GM19372 (cell line): ENCODE results near the gene CDADC1.
"Not testable (repeated sequence)": the region's sequence is repeated elsewhere in the genome, so short reads cannot be mapped to it uniquely, and the experiment has no call there.

Experiments
- ATAC-seq: cut with Tn5 transposase; IDR thresholded peaks from one replicate; pipeline ENCODE4 v1.9.1; 2021; ENCODE audit warnings: mild to moderate bottlenecking, low read depth, moderate library complexity; ENCODE audit not compliant: unreplicated experiment

The CDADC1 gene

DNA sequence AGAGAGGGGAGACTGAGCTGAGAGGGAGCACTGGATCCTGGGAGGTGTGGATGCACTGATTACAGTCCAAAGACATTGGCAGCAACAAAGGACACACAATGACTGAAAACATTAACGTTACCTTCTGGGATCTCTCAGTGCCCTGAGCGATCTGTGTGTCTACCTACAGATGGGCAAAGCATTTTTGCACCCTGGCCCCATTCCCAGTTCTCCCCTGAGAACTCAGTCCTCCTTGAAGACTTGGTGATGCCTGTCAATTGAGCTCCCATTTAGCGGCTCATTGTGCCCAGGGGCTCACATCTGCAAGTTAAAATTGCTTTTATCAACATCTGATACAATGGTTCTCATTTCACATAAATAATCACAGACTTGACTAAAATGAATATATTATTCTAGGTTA lies 62.5 kb downstream of the CDADC1 start:
- ATAC-seq = no peak

DNA sequence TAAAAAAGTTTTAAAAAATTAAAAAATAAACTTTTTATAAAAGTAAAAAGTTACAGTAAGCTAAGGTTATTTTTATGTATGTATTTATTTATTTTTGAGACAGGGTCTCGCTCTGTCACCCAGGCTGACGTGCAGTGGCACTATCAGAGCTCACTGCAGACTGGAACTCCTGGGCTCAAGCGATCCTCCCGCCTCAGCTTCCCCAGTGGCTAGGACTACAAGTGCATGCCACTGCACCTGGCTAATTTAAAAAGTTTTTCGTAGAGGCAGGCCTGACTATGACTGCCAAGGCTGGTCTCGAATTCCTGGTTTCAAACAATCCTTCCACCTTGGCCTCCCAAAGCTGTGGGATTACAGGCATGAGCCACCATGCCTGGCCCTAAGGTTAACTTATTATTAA lies 64.1 kb downstream of the CDADC1 start:
- ATAC-seq = no peak

DNA sequence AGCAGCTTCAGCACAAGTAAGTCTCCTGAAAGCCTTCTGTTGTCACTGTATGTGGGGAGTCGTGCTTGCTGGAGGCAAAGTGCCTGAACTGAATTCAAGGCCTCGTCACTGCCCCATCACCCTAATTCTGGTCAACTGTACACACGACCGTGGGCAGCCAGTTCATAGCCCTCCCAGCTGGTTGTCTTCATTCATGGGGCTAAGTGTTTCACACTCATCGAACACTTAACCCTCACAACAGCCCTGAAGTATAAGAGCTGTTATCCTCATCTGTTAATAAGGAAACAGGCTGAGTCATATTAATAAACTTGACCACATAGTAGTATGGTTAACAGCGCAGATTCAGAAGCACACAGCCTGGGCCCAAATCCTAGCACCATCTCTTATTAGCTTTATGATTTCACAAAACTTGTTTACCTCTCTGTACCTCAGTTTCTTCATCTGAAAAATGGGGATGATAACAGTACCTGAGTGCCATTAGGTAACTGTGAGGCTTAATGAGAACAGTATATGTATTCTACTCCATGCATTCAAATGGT lies 66.7 kb downstream of the CDADC1 start:
- no peak for ATAC-seq

DNA sequence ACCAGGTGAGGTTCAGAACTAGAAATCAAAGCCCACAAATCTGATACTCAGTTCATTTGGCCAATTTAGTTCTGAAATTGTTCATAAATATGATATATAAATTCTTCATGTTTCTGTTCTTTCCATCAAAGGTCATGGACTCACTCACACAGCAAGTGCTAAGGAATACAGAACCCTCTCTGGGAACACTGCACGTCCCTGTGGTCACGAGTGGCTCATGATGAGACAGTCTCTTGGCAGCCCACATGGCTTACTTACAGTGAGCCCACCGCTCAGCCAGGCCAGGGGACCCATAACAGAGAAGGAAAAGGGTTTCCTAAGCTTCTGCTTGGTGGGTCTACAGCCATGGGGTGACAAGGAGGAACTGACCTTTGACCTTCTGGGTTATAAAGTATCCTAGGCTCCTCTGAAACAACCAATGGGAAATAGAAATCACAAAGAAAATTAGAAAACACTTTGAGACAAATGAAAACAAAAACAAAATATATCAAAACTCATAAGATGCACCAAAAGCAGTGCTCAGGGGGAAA lies 67.4 kb downstream of the CDADC1 start:
- no peak for ATAC-seq

DNA sequence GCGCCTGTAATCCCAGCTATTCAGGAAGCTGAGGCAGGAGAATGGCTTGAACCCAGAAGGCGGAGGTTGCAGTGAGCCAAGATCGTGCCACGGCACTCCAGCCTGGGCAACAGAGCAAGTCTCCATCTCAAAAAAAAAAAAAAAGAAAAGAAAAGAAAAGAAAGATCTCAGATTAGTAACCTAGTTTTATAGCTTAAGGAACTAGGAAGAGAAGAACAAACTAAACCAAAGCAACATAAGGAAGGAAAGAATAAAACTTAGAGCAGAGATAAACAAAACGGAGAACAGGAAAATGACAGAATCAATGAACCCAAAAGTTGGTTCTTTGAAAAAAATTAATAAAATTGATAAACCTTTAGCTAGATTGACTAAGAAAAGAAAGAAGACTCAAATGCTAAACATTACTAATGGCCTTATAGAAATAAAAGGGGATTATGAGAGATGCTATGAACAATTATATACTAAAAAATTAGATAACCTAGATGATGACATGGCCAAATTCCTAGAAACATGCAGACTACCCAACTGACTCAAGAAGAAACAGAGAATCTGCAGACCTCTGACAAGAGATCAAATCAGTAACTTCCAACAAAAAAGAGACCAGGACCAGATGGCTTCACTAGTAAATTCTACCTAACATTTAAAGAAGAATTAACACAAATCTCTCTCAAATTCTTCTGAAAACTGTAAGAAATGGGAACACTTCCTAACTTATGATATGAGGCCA lies 68.2 kb downstream of the CDADC1 start:
- ATAC-seq = no peak

DNA sequence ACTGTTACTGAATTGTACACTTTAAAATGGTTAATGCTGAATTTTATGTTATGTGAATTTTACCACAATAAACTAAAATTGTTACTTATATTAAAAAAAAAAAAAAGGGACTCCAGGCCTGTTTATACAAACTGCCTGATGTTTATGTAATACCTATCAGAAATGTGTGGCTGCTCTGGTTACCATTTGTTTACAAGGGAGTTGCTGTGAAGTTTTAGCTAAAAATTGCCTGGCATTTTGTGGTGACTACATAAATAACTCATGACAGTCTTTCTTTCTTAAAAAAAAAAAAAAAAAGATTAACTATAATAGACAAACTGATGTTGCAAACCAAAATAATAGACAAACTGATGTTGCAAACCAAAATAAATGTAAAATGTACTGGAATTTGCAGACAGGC lies 71.8 kb downstream of the CDADC1 start:
- ATAC-seq = no peak

DNA sequence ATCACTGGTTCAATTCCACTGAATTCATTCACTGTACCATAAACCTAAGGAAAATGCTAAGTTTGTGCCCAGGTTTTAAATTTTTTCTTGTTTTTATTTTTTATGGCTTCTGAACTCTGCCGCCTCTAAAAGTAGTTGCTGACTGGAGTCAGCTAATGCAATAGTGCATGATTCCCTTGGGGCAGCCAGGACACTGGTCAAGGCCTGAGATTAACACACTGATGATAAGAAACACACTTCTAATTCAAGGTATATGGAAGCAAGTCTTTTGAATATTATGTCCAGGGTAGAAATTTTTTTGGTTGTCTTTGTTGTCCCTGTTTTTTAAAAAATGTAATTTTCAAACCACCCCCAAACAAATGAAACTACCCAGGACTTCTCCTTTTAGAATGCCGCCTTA lies 72.2 kb downstream of the CDADC1 start:
- no peak for ATAC-seq

DNA sequence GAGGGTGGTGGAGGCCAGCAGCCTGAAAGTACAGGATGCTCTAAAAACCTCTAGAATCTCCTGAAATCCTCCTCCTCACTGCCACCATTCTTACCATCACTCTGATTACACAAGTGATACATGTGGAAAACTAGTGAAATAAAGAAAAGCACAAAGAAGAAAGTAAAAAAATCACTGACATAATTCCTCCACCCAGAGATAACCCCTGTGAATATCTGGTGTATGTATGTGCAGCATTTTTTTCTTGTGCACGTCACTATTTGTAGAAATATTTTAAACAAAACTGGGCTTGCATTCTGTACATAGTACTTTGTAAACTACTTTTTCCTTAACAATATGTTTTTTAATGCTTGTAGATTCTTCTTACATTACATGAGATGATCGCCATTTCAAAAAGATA lies 73.2 kb downstream of the CDADC1 start:
- no peak for ATAC-seq

DNA sequence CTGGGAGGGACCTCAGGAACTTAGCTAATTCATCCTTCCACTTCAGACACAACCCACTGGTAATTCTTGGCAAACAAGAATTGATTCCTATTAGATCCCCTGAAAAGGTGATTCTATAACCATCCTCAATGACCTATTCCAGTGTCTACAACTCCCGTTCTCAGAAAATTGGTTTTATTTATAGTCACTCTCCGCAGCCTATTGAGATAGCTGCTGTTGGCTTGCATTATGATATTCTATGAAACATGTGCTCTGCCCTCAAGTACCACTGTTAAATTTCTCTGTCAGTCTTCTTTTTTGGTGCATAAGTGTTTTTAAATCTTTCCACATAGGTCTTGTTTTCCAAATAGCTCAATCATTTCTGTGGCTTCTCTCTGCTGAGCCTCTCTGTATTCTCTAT lies 75.0 kb downstream of the CDADC1 start:
- ATAC-seq = no peak

DNA sequence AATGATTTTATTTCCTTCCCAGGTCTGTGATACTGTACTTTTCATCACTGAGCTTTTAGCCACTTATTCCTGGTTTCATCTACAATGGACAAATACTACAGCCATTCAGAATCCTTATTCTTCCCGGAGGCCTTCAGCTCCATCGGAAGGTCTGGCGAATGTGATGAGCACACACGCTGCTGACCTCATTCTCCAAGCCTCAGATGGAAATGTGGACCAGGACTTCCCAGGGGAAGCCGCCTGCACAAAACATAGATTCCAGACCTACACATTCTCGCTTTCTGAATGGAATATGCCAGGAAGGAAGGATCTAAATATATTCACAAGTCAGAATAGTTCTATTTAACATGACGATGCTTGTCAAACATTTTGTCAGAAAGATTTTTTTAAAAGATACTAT lies 75.6 kb downstream of the CDADC1 start:
- ATAC-seq = no peak

DNA sequence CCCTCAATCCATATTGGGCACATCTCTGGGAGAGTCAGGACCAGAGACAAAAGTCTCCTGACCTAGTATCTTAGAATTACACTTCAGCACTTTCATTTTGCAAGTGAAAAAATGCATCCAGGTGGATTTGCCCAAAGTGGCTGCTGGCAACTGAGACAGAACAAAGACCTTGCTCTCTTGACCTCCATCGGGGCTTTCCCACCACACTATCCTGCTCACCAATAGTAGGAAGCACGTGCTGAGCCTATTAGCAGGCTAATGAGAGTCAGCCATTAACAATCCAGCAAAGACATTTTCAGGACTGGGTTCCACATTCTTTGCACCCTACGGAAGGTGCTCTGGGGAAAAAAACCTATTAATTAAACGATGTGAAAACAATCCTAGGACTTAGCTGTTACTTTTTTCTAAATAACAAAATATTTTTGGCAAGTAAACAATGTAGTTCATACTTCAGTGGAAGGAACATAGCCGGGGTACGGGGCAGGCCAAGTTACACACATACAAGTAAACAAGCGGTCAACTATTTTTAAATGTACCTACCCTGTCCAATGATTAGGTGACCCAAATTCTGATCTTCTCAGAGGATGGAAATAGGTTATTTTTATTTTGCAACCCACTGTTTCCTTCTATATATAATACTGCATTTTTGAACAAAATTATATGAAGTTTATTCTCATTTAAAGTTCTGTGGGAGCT lies 78.6 kb downstream of the CDADC1 start:
- no peak for ATAC-seq

DNA sequence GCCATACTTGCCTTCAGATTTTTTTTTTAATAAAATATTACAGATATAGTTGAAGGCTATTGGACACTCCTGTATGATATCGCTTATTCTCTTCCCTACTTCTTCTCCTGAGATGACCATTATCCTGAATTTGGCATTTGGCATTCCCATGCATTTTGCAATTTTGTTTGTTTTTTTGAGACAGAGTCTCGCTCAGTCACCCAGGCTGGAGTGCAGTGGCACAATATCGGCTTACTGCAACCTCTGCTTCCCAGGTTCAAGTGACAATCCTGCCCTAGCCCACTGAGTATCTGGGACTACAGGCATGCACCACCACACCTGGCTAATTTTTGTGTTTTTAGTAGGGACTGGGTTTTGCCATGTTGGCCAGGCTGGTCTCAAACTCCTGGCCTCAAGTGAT lies 79.4 kb downstream of the CDADC1 start:
- ATAC-seq = not testable (repeated sequence)

DNA sequence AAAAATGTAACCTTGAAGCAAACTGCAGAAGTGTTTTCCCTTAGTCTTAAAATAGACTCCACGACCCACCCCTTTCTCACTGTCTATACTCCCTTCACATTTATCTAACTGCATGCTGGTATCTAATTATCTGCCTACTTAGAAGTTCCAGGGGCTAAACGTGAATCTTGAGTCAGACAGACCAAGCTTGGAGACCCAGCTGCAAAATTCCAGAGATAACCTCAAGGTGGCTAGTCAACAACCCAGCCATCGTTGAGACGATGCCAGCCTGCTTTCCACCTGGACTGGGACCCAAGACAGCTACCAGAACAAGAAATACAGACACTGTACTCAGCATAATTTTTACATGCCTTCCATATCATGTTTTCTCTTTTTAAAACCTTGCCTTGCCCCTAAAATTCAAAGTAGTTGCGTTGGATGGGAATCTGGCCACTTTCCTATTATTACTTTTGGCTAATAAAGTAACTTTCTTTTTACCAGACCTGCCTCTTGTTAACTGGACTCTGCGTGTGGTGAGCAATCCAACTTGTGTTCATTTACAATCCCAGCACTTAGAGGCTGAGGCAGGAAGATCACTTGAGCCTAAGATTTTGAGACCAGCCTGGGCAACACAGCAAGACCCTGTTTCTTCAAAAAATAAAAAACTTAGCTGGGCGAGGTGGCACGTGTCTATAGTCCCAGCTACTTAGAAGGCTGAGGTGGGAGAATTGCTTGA lies 82.3 kb downstream of the CDADC1 start:
- no peak for ATAC-seq

DNA sequence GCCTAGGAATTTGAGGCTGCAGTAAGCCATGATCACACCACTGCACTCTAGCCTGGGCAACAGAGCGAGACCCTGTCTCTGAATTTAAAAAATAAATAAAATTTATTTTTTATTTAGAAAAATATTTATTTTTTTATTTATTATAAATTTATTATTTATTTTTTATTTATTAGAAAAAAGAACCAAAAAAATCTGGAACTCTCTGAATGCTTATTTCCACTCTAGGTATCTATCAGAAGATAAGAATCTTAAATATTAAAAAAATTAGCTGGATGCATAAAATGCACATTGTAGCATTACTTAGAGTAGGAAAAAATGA lies 82.8 kb downstream of the CDADC1 start:
- no peak for ATAC-seq

DNA sequence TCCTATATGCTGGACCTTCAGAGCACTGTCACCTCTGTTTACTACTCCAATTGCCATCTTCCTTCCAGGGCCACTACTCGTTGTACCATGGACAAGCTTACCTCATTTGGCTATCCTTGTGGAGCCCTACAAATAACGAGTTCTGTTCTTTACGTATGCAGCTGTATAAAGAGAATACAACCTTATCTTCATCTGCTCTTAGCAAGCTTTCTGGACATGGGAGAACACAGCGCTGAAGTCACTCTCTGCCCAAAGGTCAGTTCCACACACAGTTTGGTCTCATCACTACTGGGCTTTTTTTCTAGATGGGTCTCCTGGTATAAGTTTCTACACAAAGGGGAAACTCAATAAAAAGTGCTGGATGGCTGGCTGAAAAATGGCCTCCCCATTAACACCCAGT lies 88.9 kb downstream of the CDADC1 start:
- ATAC-seq = no peak

DNA sequence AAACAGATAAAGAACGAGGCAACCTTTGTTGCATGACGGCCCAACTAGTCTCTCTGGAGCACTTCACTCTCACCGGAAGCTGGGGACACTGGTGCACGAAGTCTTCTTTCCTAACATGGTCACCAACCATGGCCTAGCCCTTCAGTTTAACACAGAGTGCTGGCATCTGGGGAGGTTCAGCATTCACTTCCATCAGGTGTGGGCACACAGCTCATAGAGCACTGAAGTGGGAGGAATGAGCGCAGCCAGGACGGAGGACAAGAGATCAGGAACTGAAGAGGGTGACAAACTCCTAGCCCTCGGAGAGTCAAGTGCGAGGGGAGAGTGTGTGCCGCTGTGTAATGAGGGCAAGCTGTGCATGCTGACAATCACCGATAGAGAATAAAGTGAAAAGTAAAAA lies 92.4 kb downstream of the CDADC1 start:
- no peak for ATAC-seq

DNA sequence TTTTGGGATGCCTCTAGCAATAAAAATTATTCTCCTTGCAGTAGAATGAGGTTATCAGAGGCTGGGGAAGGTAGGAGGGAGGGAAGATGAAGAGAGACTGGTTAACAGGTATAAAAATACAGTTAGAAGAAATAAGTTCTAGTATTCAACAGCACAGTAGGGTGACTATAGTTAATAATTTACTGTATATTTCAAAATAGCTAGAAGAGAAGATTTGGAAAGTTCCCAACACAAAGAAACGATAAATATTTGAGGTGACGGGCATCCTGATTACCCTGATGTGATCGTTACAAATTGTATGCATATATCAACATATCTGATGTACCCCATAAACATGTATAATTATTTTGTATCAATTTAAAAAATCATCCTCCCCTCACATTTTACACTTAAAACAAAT lies 93.8 kb downstream of the CDADC1 start:
- no peak for ATAC-seq

DNA sequence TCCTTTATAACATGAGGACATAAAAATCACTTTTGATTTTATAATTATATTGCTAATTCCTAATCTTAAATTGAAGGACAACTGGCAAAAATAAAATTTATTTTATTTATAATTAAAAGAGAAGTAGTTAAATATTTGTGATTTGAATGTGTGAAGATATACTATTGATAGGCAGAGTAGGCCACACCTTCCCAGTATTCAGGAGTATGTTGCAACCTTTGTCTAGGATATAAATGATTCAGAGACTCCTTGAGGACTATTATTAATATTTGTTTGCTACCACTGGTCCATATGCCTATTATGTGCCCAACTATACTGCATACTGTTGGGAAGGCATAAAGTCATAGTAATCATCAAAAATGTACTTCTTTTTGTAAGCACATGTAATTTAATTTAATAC lies 94.2 kb downstream of the CDADC1 start:
- no peak for ATAC-seq

DNA sequence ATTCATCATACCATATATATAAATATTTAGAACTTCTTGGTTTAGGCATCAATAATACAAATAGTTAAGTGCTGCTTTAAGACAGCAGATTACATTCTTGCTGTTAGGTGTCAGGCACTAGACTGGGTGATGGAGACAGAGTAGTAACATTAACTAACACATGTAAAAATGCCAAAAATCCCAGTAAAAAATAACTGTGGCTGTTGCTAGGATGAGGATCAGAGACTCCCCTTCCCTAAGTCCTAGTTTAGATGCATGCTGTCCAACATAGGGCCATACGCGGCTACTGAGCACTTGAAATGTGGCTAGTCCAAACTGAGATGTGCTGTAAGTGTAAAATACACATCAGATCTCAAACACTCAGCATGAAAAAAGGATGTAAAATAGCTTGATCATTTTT lies 94.7 kb downstream of the CDADC1 start:
- no peak for ATAC-seq
